Sigmoid colon (tissue), 4 donors: ENCODE data around the gene CCL14.
A peak's percentile ranks its signal among the peaks of the same experiment; 100 is the strongest.

ENCODE experiments used
- CTCF ChIP-seq, 4 experiments: fragments of 450-650 bp in 3 of 4; fragments of 200-600 bp in 1 of 4; IDR thresholded peaks; one replicate each; pipeline ENCODE4 v1.5.1; 2016 to 2019; ENCODE audit warnings: antibody characterized with exemption in 4 of 4, mild to moderate bottlenecking in 3 of 4, moderate library complexity in 2 of 4
- EP300 ChIP-seq, 4 donors: sonication (generic); formaldehyde crosslinking; IDR thresholded peaks; one replicate each; pipeline ENCODE4 v1.6.1; 2017; ENCODE audit warnings: antibody characterized with exemption in 4 of 4
- POLR2A ChIP-seq, 2 donors: fragments of 450-650 bp; IDR thresholded peaks; one replicate each; pipeline ENCODE4 v1.6.1; 2016; ENCODE audit warnings: antibody characterized with exemption in 2 of 2, mild to moderate bottlenecking in 2 of 2, moderate library complexity in 2 of 2
- POLR2AphosphoS5 ChIP-seq, 4 donors: sonication (generic); formaldehyde crosslinking; IDR thresholded peaks; one replicate each; pipeline ENCODE4 v1.6.1; 2017; ENCODE audit warnings: antibody characterized with exemption in 4 of 4

GRCh38 chr17:36001110-36001771 lies 14.7 kb upstream of the CCL14 start, which contains the start of gene CCL15:
- TF ChIP-seq CTCF (IDR thresholded peaks at IDR 0.05) (no peak), POLR2A (IDR thresholded peaks at IDR 0.05) (peak in 1 of 2 donors; percentile 33), EP300 (IDR thresholded peaks at IDR 0.05) (no peak), POLR2AphosphoS5 (IDR thresholded peaks at IDR 0.05) (no peak)
